HepG2 (cell line): ENCODE data around the gene FECH. TPM values are rescaled to one million over a fixed set of nuclear protein-coding genes. Genes with fewer than 3 reads are reported as not detected.
A peak's percentile ranks its signal among the peaks of the same experiment; 100 is the strongest.

Experiments used
- AHR ChIP-seq: IDR thresholded peaks from 2 replicates; pipeline ENCODE4 v1.6.1; 2018; ENCODE audit warnings: missing genetic modification reagents, missing compliant biosample characterization
- CBX2 ChIP-seq, 2 experiments: fragments of 200-600 bp in 1 of 2; sonication (generic); formaldehyde crosslinking in 1 of 2; IDR thresholded peaks; 2 replicates each; pipeline versions ENCODE4 v1.7.0 to v1.8.1; 2018 to 2022; ENCODE audit warnings: low read depth in 2 of 2, low read length in 1 of 2, mild to moderate bottlenecking in 1 of 2, missing genetic modification reagents in 1 of 2
- FIP1L1 ChIP-seq: fragments of 200-400 bp; formaldehyde crosslinking; IDR thresholded peaks from 2 replicates; pipeline ENCODE4 v1.6.1; 2018; ENCODE audit warnings: low read depth, mild to moderate bottlenecking, low read length, moderate library complexity, borderline replicate concordance; ENCODE audit not compliant: insufficient read depth
- FOXA3 ChIP-seq: IDR thresholded peaks from 2 replicates; pipeline ENCODE4 v1.6.1; 2016; ENCODE audit warnings: missing genetic modification reagents, missing compliant biosample characterization
- GFI1 ChIP-seq: sonication (generic); formaldehyde crosslinking; IDR thresholded peaks from 2 replicates; pipeline ENCODE4 v1.5.0; 2020; ENCODE audit warnings: missing genetic modification reagents, mild to moderate bottlenecking, borderline replicate concordance
- MATR3 ChIP-seq: sonication (generic); formaldehyde crosslinking; IDR thresholded peaks from 2 replicates; pipeline ENCODE4 v1.4.0; 2020; ENCODE audit warnings: missing genetic modification reagents
- MED1 ChIP-seq: sonication (generic); formaldehyde crosslinking; IDR thresholded peaks from 2 replicates; pipeline ENCODE4 v1.4.0; 2020; ENCODE audit warnings: missing genetic modification reagents
- MEIS2 ChIP-seq: sonication (generic); formaldehyde crosslinking; IDR thresholded peaks from 2 replicates; pipeline ENCODE4 v1.9.0; 2021; ENCODE audit warnings: mild to moderate bottlenecking, missing genetic modification reagents
- MTA1 ChIP-seq: sonication (generic); formaldehyde crosslinking; IDR thresholded peaks from 2 replicates; pipeline ENCODE4 v1.4.0; 2020; ENCODE audit warnings: missing genetic modification reagents, mild to moderate bottlenecking, borderline replicate concordance
- NR1H2 ChIP-seq: sonication (generic); formaldehyde crosslinking; IDR thresholded peaks from 2 replicates; pipeline ENCODE4 v1.8.1; 2022; ENCODE audit warnings: low read depth, missing genetic modification reagents, borderline replicate concordance
- PITX1 ChIP-seq: sonication (generic); formaldehyde crosslinking; IDR thresholded peaks from 2 replicates; pipeline ENCODE4 v1.5.1; 2020; ENCODE audit warnings: mild to moderate bottlenecking, missing genetic modification reagents
- PTBP1 ChIP-seq: fragments of 200-400 bp; formaldehyde crosslinking; IDR thresholded peaks from 2 replicates; pipeline ENCODE4 v1.6.1; 2018; ENCODE audit warnings: low read length, low read depth; ENCODE audit not compliant: poor library complexity, severe bottlenecking
- SUZ12 ChIP-seq: fragments of 150-350 bp; IDR thresholded peaks from 2 replicates; pipeline ENCODE4 v1.6.1; 2014; ENCODE audit warnings: low read depth, low read length
- ZIK1 ChIP-seq: sonication (generic); formaldehyde crosslinking; IDR thresholded peaks from 2 replicates; pipeline ENCODE4 v1.5.0; 2020; ENCODE audit warnings: mild to moderate bottlenecking, low read depth, missing genetic modification reagents, borderline replicate concordance
- ZNF24 ChIP-seq: fragments of 450-650 bp; IDR thresholded peaks from 2 replicates; pipeline ENCODE4 v1.6.1; 2017; ENCODE audit warnings: antibody characterized with exemption, mild to moderate bottlenecking
- ZNF253 ChIP-seq: sonication (generic); formaldehyde crosslinking; IDR thresholded peaks from 2 replicates; pipeline ENCODE4 v1.8.0; 2022; ENCODE audit warnings: mild to moderate bottlenecking, missing genetic modification reagents, borderline replicate concordance
- ZNF335 ChIP-seq: sonication (generic); formaldehyde crosslinking; IDR thresholded peaks from 2 replicates; pipeline ENCODE4 v1.4.0; 2020; ENCODE audit warnings: missing genetic modification reagents
- ZNF33A ChIP-seq: sonication (generic); formaldehyde crosslinking; IDR thresholded peaks from 2 replicates; pipeline ENCODE4 v1.5.1; 2020; ENCODE audit warnings: missing genetic modification reagents, mild to moderate bottlenecking, moderate library complexity, borderline replicate concordance
- ZNF792 ChIP-seq: IDR thresholded peaks from 2 replicates; pipeline ENCODE4 v1.6.1; 2016
- polyA plus RNA-seq, 8 experiments: library from polyadenylated mRNA; depleted of rRNA in 3 of 8; stranded (reverse) in 7 of 8; unstranded in 1 of 8; fragments of >200 nt; fragmentation: Illumina TruSeq in 4 of 8; extraction: Trizol in 4 of 8; gene quantifications; 2 replicates each; pipeline versions ENCODE4 v1.2.1 to v1.2.3, GENCODE V29; 2011 to 2016; ENCODE audit warnings: low read depth in 4 of 8, missing spikeins in 1 of 8, mixed read lengths in 1 of 8; ENCODE audit not compliant: insufficient read depth in 1 of 8
- total RNA-seq, 5 experiments: library from RNA; depleted of rRNA; stranded (reverse); fragments of >200 nt; fragmentation: Illumina TruSeq; extraction: Trizol; gene quantifications; 2 replicates each; pipeline ENCODE4 v1.2.3, GENCODE V29; 2016; ENCODE audit warnings: low read depth in 1 of 5
- TF ChIP-seq, protein P1 (sequence below): sonication (generic); formaldehyde crosslinking; IDR thresholded peaks from 2 replicates; pipeline ENCODE4 v1.5.0; 2020; ENCODE audit warnings: mild to moderate bottlenecking, missing genetic modification reagents
- TF ChIP-seq, protein P2 (sequence below): sonication (generic); formaldehyde crosslinking; IDR thresholded peaks from 2 replicates; pipeline ENCODE4 v1.4.0; 2020; ENCODE audit warnings: missing genetic modification reagents
- TF ChIP-seq, protein P3 (sequence below), 2 experiments: fragments of 450-650 bp in 1 of 2; sonication (generic) in 1 of 2; formaldehyde crosslinking; IDR thresholded peaks; 2 replicates each; pipeline versions ENCODE4 v1.5.0 to v1.8.0; 2020 to 2022; ENCODE audit warnings: mild to moderate bottlenecking in 1 of 2, missing genetic modification reagents in 1 of 2

The FECH gene
- total and polyA plus RNA-seq, 2 of the 13 experiments (the other 11 are each of a cell fraction or from before 2014, with no cell fraction given): 14.7 to 21.9 TPM

DNA sequence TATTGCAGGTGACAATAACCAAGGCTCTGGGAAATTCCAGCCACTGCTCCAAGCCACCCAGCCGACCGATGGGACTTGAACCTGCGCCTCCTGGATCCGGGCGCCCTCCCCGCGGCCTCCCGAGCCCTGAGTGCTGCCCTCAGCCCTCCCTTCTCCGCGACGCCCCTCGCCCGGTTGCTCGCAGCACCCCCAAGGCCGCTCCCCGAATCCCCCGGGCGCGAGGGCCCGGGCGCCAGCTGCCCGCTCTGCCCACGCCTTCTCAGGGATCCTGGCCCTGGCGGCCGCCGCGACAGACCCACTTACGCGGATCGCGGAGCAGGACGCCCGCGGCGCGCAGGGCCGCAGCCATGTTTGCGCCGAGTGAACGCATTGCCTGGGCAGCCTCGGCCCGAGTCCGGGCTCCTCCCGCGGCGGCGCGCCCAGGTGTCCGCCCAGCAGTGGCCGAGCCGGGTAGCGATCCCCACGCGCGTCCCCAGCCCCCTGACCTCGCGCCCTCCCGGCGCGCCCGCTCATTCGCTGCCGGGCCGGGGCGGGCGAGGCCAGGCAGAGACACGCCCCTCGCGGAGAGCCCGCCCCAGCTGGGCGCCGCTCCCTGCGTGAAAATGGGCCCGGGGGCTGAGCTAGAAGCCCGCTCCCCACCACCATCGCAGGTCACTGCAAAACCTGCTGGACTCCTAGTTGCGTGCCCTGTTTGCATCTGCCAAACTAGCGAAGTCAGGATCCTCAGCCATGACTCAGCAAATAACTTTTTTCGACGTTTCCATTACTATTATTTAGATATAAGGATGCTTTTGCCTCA lies at the start of gene FECH (continued):
- TF ChIP-seq, protein P1, sequence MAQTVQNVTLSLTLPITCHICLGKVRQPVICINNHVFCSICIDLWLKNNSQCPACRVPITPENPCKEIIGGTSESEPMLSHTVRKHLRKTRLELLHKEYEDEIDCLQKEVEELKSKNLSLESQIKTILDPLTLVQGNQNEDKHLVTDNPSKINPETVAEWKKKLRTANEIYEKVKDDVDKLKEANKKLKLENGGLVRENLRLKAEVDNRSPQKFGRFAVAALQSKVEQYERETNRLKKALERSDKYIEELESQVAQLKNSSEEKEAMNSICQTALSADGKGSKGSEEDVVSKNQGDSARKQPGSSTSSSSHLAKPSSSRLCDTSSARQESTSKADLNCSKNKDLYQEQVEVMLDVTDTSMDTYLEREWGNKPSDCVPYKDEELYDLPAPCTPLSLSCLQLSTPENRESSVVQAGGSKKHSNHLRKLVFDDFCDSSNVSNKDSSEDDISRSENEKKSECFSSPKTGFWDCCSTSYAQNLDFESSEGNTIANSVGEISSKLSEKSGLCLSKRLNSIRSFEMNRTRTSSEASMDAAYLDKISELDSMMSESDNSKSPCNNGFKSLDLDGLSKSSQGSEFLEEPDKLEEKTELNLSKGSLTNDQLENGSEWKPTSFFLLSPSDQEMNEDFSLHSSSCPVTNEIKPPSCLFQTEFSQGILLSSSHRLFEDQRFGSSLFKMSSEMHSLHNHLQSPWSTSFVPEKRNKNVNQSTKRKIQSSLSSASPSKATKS (CRISPR knock-in tag): no peak
- TF ChIP-seq MATR3 (CRISPR knock-in tag) (no peak), MED1 (CRISPR knock-in tag) (no peak; the same call in 1 of the 2 replicates), GFI1 (CRISPR knock-in tag) (no peak), SUZ12 (no peak), FIP1L1 (no peak), ZNF792 (no peak), ZNF33A (CRISPR knock-in tag) (no peak), MTA1 (CRISPR knock-in tag) (peak; percentile 95; the same call in 1 of the 2 replicates), NR1H2 (CRISPR knock-in tag) (no peak), ZIK1 (no peak), FOXA3 (CRISPR knock-in tag) (no peak), PTBP1 (no peak), MEIS2 (no peak), ZNF24 (no peak), CBX2 (IDR thresholded peaks at IDR 0.05; ENCODE audit: low read depth, low read length) (no peak), CBX2 (CRISPR knock-in tag; IDR thresholded peaks at IDR 0.05; ENCODE audit: low read depth) (no peak), ZNF335 (CRISPR knock-in tag) (no peak), ZNF253 (CRISPR knock-in tag) (no peak), PITX1 (no peak), AHR (0 out of 2 replicates have a peak, but pooled peaks have one; percentile 32)
- TF ChIP-seq, protein P2, sequence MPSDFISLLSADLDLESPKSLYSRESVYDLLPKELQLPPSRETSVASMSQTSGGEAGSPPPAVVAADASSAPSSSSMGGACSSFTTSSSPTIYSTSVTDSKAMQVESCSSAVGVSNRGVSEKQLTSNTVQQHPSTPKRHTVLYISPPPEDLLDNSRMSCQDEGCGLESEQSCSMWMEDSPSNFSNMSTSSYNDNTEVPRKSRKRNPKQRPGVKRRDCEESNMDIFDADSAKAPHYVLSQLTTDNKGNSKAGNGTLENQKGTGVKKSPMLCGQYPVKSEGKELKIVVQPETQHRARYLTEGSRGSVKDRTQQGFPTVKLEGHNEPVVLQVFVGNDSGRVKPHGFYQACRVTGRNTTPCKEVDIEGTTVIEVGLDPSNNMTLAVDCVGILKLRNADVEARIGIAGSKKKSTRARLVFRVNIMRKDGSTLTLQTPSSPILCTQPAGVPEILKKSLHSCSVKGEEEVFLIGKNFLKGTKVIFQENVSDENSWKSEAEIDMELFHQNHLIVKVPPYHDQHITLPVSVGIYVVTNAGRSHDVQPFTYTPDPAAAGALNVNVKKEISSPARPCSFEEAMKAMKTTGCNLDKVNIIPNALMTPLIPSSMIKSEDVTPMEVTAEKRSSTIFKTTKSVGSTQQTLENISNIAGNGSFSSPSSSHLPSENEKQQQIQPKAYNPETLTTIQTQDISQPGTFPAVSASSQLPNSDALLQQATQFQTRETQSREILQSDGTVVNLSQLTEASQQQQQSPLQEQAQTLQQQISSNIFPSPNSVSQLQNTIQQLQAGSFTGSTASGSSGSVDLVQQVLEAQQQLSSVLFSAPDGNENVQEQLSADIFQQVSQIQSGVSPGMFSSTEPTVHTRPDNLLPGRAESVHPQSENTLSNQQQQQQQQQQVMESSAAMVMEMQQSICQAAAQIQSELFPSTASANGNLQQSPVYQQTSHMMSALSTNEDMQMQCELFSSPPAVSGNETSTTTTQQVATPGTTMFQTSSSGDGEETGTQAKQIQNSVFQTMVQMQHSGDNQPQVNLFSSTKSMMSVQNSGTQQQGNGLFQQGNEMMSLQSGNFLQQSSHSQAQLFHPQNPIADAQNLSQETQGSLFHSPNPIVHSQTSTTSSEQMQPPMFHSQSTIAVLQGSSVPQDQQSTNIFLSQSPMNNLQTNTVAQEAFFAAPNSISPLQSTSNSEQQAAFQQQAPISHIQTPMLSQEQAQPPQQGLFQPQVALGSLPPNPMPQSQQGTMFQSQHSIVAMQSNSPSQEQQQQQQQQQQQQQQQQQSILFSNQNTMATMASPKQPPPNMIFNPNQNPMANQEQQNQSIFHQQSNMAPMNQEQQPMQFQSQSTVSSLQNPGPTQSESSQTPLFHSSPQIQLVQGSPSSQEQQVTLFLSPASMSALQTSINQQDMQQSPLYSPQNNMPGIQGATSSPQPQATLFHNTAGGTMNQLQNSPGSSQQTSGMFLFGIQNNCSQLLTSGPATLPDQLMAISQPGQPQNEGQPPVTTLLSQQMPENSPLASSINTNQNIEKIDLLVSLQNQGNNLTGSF (CRISPR knock-in tag): no peak
- TF ChIP-seq, protein P3, sequence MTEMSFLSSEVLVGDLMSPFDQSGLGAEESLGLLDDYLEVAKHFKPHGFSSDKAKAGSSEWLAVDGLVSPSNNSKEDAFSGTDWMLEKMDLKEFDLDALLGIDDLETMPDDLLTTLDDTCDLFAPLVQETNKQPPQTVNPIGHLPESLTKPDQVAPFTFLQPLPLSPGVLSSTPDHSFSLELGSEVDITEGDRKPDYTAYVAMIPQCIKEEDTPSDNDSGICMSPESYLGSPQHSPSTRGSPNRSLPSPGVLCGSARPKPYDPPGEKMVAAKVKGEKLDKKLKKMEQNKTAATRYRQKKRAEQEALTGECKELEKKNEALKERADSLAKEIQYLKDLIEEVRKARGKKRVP (CRISPR knock-in tag; IDR thresholded peaks at IDR 0.05): 0 out of 4 replicates have a peak, but pooled peaks of 1 of the 2 experiments have one; percentile 28
